GM12874 (cell line): Measurements from ENCODE around the gene IFRD1.

Experiments
- CTCF ChIP-seq: IDR thresholded peaks from 2 replicates; pipeline ENCODE4 v1.5.1; 2011; ENCODE audit warnings: low read depth, mild to moderate bottlenecking, control low read depth, low read length, moderate library complexity; ENCODE audit not compliant: insufficient read depth

Gene IFRD1

DNA sequence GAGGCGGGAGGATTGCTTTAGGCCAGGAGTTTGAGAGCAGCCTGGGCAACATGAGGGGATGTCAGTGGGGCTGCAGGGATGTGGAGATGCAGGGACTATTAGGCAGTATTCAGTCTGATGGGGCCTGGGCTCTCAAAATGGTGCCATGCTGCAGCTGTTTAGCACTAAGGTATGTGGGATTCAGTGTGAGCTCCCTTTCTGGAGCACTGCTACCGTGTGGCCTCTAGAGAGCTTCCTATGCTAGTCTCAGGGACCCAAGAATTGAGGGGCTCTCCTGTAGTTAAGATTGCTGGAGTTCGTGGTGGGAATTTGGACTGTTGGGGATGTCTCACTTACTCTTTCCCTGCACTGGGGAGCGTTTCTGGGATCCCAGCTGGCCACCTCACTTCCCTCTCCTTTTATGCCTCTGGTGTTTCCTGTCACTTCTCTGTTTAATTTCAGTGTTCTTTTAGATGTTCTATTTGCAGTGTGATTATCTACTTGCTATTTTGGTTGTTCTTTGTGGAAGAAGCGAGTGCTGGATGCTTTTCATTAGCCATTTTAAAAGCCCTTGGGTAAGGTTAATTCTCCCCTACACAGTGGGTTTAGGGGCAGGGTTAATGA lies 53.9 kb downstream of the IFRD1 start:
- TF ChIP-seq CTCF = no peak

GRCh38 chr7:112505495-112505894 lies 55.2 kb downstream of the IFRD1 start:
- TF ChIP-seq CTCF = no peak

DNA sequence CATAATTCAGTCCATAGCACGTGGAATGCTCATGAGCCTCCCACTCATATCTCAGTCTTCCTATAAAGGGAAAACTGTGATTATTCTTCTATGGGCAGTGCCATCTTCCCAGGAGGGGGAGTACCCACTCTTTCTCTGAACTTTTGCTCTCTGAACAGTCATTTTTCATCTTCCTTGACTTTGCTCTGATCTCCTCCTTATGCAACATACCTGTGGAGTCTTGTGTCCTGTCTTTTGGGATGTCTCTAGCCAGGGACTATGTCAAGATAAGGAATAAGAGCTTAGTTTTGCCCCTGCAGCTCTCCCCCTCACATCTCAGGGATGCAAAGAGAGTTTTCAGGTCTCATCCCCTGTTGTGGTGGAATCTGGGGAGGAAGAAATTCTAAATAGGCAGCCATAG lies 58.1 kb downstream of the IFRD1 start:
- no peak for TF ChIP-seq CTCF

GRCh38 chr7:112509402-112509801 lies 59.1 kb downstream of the IFRD1 start:
- no peak for TF ChIP-seq CTCF

DNA sequence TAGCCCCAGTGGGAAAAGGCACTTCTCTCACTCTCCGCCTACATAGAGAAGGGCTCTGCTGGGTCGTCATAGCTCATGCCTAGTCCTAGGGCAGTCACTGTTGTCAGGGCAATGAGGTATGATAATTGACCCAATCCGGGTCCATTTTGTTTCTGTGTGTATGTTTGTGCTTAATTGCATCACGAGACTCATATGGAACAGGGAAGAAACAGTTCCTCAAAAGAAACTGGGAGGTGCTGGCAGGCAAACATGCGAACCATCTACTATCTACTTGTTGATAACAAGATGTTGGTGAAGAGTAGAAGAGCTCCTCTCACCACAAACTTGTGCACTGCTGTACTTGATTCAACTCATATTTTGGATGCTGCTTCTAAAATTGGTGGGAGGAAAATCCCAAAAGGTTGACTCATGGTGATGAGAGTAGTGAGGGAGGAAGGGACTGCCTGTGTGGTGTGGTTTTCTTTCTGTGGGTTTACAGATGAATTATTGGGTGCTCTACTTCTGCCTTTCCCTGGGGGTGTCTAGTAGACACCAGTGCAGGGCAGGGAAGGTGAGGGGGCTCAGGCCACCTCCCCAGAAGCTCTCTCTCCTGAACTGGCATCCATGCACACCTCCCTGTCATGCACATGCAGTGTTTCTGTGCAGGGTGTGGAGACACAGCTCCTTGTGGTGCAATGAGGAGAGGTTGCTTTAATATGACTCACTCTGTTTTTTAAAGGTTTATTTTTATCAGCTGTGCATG lies 59.9 kb downstream of the IFRD1 start:
- TF ChIP-seq CTCF = no peak

DNA sequence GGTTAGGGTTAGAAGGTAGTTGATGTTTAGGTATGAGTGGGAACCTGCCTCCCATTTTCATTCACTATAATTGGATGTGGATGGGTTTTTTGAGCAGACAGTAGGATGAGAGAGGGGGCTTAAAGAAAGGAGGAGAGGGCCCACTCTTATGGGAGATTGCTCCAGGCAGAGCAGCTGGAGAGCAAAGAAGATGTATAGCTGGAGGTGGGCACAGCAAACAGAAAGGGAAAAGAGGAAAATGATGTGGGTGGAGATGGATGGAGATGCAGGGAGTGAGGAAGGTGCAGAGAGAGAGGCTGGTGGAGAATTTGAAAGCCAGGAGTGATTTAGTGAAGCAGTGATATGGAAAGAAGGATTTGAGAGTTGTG lies 60.5 kb downstream of the IFRD1 start:
- no peak for TF ChIP-seq CTCF

DNA sequence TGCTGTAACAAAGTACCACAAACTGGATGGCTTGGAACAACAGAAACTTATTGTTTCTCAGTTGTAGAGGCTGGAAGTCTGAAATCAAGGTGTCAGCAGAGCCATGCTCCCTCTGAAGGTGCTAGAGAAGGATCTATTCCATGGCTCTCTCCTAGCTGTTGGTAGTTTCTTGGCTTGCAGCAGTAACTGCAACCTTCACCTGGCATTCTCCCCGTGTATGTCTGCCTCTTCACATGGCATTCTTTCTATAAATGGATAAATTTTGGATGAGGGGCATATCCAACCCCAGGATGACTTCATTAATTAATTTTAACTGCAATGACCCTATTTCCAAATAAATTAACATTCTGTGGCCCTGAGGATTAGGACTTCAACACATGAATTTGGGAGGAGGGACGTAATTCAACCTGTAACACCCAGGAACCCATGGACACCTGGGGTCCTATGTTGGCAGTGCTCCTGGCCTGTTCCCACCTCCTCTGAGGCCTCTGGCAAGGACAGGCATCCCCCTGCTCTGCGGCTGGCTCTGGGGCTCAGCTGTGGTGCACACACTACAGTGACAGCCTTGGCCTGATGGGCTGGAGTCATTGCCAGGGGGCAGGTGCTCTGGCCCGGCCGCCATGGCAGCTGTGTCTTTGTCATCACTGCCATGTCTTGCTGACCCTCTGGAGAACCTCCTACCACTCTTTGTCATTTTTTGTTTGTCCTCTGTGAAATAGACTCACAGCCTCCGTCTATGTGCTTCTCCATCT lies 61.4 kb downstream of the IFRD1 start:
- TF ChIP-seq CTCF = no peak
